K562 (cell line): ENCODE results near the gene FYTTD1. TPM values are rescaled to one million over a fixed set of nuclear protein-coding genes. Genes with fewer than 3 reads are reported as not detected.

Experiments
- STAT5A ChIP-seq: IDR thresholded peaks from 2 replicates; pipeline ENCODE4 v1.6.1; 2012; ENCODE audit warnings: low read length, inconsistent platforms, borderline replicate concordance
- polyA plus RNA-seq, 8 experiments: library from polyadenylated mRNA; depleted of rRNA in 4 of 8; stranded (reverse) in 5 of 8; unstranded in 3 of 8; fragments of >200 nt; fragmentation: Nextera tagmentation in 2 of 8; fragmentation: Illumina TruSeq in 1 of 8; extraction: Ambion mirVana in 2 of 8; extraction: Trizol in 1 of 8; gene quantifications; 2 replicates each; pipeline versions ENCODE4 v1.2.1 to v1.2.3, GENCODE V29; 2011 to 2014; ENCODE audit warnings: inconsistent platforms in 1 of 8, missing spikeins in 1 of 8
- total RNA-seq, 7 experiments: library from RNA; depleted of rRNA in 6 of 7; stranded (reverse); fragments of >200 nt in 6 of 7; fragmentation: Illumina TruSeq in 2 of 7; extraction: Trizol in 2 of 7; gene quantifications; 2 replicates each; pipeline versions ENCODE4 v1.2.1 to v1.2.3, GENCODE V29; 2011 to 2021; ENCODE audit warnings: low replicate concordance in 1 of 7
- TF ChIP-seq, protein P1 (sequence below), 2 experiments: fragments of 450-650 bp; formaldehyde crosslinking in 1 of 2; IDR thresholded peaks; 2 replicates each; pipeline versions ENCODE4 v1.4.0 to v1.6.1; 2014 to 2020; ENCODE audit warnings: mild to moderate bottlenecking in 2 of 2, borderline replicate concordance in 1 of 2, low read depth in 1 of 2

The FYTTD1 gene
- total and polyA plus RNA-seq, 9 of the 15 experiments (the other 6 are each of a cell fraction or from before 2014, with no cell fraction given), result 35.7 to 106 (median 76.3) TPM

DNA sequence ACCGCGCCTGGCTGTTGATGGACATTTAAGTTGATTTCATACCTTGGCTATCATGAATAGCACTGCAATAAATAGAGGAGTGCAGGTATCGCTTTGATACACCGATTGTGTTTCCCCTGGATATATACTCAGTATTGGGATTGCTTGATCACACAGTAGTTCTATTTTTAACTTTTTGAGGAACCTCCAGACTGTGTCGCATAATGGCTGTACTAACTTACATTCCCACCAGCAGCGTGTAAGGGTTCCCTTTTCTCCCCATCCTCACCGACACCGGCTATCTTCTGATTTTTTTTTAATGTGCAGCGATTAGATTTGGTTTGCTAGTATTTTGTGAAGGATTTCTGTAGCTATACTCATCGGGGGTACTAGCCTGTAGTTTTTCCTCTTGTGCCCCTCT, 29.0 kb upstream of the FYTTD1 start (continued):
- TF ChIP-seq, protein P1, sequence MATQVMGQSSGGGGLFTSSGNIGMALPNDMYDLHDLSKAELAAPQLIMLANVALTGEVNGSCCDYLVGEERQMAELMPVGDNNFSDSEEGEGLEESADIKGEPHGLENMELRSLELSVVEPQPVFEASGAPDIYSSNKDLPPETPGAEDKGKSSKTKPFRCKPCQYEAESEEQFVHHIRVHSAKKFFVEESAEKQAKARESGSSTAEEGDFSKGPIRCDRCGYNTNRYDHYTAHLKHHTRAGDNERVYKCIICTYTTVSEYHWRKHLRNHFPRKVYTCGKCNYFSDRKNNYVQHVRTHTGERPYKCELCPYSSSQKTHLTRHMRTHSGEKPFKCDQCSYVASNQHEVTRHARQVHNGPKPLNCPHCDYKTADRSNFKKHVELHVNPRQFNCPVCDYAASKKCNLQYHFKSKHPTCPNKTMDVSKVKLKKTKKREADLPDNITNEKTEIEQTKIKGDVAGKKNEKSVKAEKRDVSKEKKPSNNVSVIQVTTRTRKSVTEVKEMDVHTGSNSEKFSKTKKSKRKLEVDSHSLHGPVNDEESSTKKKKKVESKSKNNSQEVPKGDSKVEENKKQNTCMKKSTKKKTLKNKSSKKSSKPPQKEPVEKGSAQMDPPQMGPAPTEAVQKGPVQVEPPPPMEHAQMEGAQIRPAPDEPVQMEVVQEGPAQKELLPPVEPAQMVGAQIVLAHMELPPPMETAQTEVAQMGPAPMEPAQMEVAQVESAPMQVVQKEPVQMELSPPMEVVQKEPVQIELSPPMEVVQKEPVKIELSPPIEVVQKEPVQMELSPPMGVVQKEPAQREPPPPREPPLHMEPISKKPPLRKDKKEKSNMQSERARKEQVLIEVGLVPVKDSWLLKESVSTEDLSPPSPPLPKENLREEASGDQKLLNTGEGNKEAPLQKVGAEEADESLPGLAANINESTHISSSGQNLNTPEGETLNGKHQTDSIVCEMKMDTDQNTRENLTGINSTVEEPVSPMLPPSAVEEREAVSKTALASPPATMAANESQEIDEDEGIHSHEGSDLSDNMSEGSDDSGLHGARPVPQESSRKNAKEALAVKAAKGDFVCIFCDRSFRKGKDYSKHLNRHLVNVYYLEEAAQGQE (IDR thresholded peaks at IDR 0.05; ENCODE audit: borderline replicate concordance), result no peak
- TF ChIP-seq, protein P1 (CRISPR knock-in tag; IDR thresholded peaks at IDR 0.05; ENCODE audit: low read depth), result no peak
- no peak for TF ChIP-seq STAT5A
